CD14-positive monocyte (primary cell): ENCODE results near the gene UTRN. TPM values are rescaled to one million over a fixed set of nuclear protein-coding genes. Genes with fewer than 3 reads are reported as not detected.

ENCODE experiments used
- DNase-seq, 3 donors: peaks; one replicate each; pipeline ENCODE4 v3.0.0-alpha.2; 2011 to 2022
- H2AFZ ChIP-seq: 2 replicates; pipeline ENCODE4 v1.6.0; 2012; ENCODE audit warnings: mild to moderate bottlenecking, low read depth, low read length, inconsistent platforms; ENCODE audit not compliant: insufficient read depth, poor library complexity, severe bottlenecking
- H3K27ac ChIP-seq, 2 donors: 1 replicate in 1 of 2; 2 replicates in 1 of 2; pipeline ENCODE4 v1.5.1; 2012 to 2013; ENCODE audit warnings: low read length in 2 of 2, control low read depth in 1 of 2, inconsistent platforms in 1 of 2, low read depth in 1 of 2, mild to moderate bottlenecking in 1 of 2
- H3K27me3 ChIP-seq, 2 donors: one replicate each; pipeline versions ENCODE4 v1.6.0 to v1.6.1; 2011 to 2013; ENCODE audit warnings: low read length in 2 of 2; ENCODE audit not compliant: control insufficient read depth in 2 of 2, insufficient read depth in 2 of 2
- H3K36me3 ChIP-seq, 2 donors: replicated peaks in 1 of 2; 1 replicate in 1 of 2; 2 replicates in 1 of 2; pipeline versions ENCODE4 v1.5.1 to v1.6.1; 2012 to 2013; ENCODE audit warnings: low read length in 2 of 2, control low read depth in 1 of 2, inconsistent platforms in 1 of 2, mild to moderate bottlenecking in 1 of 2; ENCODE audit not compliant: insufficient read depth in 2 of 2, control insufficient read depth in 1 of 2
- H3K4me1 ChIP-seq, 2 donors: 1 replicate in 1 of 2; 2 replicates in 1 of 2; pipeline versions ENCODE4 v1.5.1 to v1.6.1; 2012 to 2013; ENCODE audit warnings: low read length in 2 of 2, control low read depth in 1 of 2, inconsistent platforms in 1 of 2, mild to moderate bottlenecking in 1 of 2, moderate library complexity in 1 of 2; ENCODE audit not compliant: insufficient read depth in 2 of 2, control insufficient read depth in 1 of 2
- H3K4me2 ChIP-seq: replicated peaks from 2 replicates; pipeline ENCODE3; 2012; ENCODE audit warnings: low read length, moderate library complexity, mild to moderate bottlenecking; ENCODE audit not compliant: poor library complexity, severe bottlenecking; ENCODE audit errors: extremely low read depth
- H3K4me3 ChIP-seq, 3 experiments: fragments of 200-600 bp in 1 of 3; sonication (generic) in 1 of 3; replicated peaks in 1 of 3; 1 replicate in 2 of 3; 2 replicates in 1 of 3; pipeline ENCODE4 v1.5.1; 2011 to 2013; ENCODE audit warnings: low read length in 3 of 3, mild to moderate bottlenecking in 3 of 3, control low read depth in 2 of 3, low read depth in 2 of 3, inconsistent platforms in 1 of 3, moderate library complexity in 1 of 3
- H3K79me2 ChIP-seq: 2 replicates; pipeline ENCODE4 v1.6.0; 2012; ENCODE audit warnings: mild to moderate bottlenecking, control low read depth, inconsistent platforms, low read length, moderate library complexity; ENCODE audit not compliant: insufficient read depth
- H3K9ac ChIP-seq: 2 replicates; pipeline ENCODE4 v1.6.0; 2017; ENCODE audit warnings: low read length, mild to moderate bottlenecking; ENCODE audit not compliant: insufficient read depth, poor library complexity, severe bottlenecking
- H3K9me3 ChIP-seq, 2 donors: replicated peaks in 1 of 2; 1 replicate in 1 of 2; 2 replicates in 1 of 2; pipeline versions ENCODE4 v1.5.1 to v1.6.1; 2012 to 2013; ENCODE audit warnings: low read length in 2 of 2, control low read depth in 1 of 2; ENCODE audit not compliant: control insufficient read depth in 1 of 2, insufficient read depth in 1 of 2
- H4K20me1 ChIP-seq: 2 replicates; pipeline ENCODE4 v1.6.0; 2012; ENCODE audit warnings: mild to moderate bottlenecking, low read length, control low read depth, moderate library complexity; ENCODE audit not compliant: insufficient read depth
- H3K27ac Mint-ChIP-seq, 7 donors: one replicate each; pipeline ENCODE4 v1.8.0; 2020; ENCODE audit warnings: mild to moderate bottlenecking in 7 of 7, mixed read lengths in 7 of 7, moderate library complexity in 6 of 7, inconsistent platforms in 2 of 7
- H3K27me3 Mint-ChIP-seq, 3 donors: one replicate each; pipeline ENCODE4 v1.8.0; 2021 to 2022; ENCODE audit warnings: low read depth in 3 of 3, mild to moderate bottlenecking in 3 of 3, mixed read lengths in 3 of 3, moderate library complexity in 3 of 3, inconsistent platforms in 1 of 3
- H3K36me3 Mint-ChIP-seq, 2 donors: one replicate each; pipeline ENCODE4 v1.8.0; 2020; ENCODE audit warnings: mixed read lengths in 2 of 2, inconsistent platforms in 1 of 2, mild to moderate bottlenecking in 1 of 2
- H3K4me1 Mint-ChIP-seq: one replicate; pipeline ENCODE4 v1.8.0; 2020; ENCODE audit warnings: mild to moderate bottlenecking, mixed read lengths
- H3K4me3 Mint-ChIP-seq, 2 donors: one replicate each; pipeline ENCODE4 v1.8.0; 2020; ENCODE audit warnings: mild to moderate bottlenecking in 2 of 2, mixed read lengths in 2 of 2, moderate library complexity in 1 of 2
- H3K9me3 Mint-ChIP-seq, 7 donors: one replicate each; pipeline ENCODE4 v1.8.0; 2020 to 2022; ENCODE audit warnings: mixed read lengths in 7 of 7, mild to moderate bottlenecking in 6 of 7, moderate library complexity in 6 of 7, inconsistent platforms in 2 of 7
- CTCF ChIP-seq: fragments of 200-600 bp; IDR thresholded peaks from one replicate; pipeline ENCODE4 v1.8.0; 2022; ENCODE audit warnings: antibody characterized with exemption, mild to moderate bottlenecking
- WGBS: methylation state at CpG from one replicate; pipeline ENCODE4 v1.1.5; 2013; ENCODE audit warnings: missing lambda C conversion rate; ENCODE audit not compliant: insufficient coverage; 5-methylcytosine and 5-hydroxymethylcytosine counted together
- intact Hi-C, 2 donors: fragments of 100-400 bp; cut with micrococcal nuclease; formaldehyde crosslinking; loops; one replicate each; pipeline versions ENCODE4 v1.15.0 to v1.15.1; 2023
- polyA plus RNA-seq, 3 donors: library from polyadenylated mRNA; depleted of rRNA in 1 of 3; unstranded in 2 of 3; stranded (reverse) in 1 of 3; fragments of 300-500 nt in 2 of 3; fragments of >200 nt in 1 of 3; fragmentation: Illumina TruSeq in 2 of 3; gene quantifications; 1 replicate in 2 of 3; 2 replicates in 1 of 3; pipeline ENCODE4 v1.2.3, GENCODE V29; 2012 to 2021

Gene UTRN
- polyA plus RNA-seq, 3 donors = 21.8 to 106 (median 66.1) TPM

- Histone ChIP-seq H3K27me3 (no peaks in the 10 kb centered on the region), H3K36me3 (peaks cover 13 to 51% of the 10 kb centered on the region in 2 donors), H3K9me3 (no peaks in the 10 kb centered on the region), H3K9ac (no peak overlapping the region), H2AFZ (no peak overlapping the region), H3K4me3 (no peak overlapping the region), H3K79me2 (peaks cover 97% of the 10 kb centered on the region), H3K27ac (no peak overlapping the region), H3K4me1 (peaks cover 0 to 21% of the 10 kb centered on the region in 2 donors), H3K4me2 (no peak overlapping the region), H4K20me1 (peaks cover 98% of the 10 kb centered on the region)
- peaks cover 28% of the 10 kb centered on the region for H3K4me1 Mint-ChIP-seq
- H3K4me3 Mint-ChIP-seq = no peak overlapping the region
- H3K9me3 Mint-ChIP-seq = peaks cover 0 to 3% (median 0%) of the 10 kb centered on the region in 7 donors
- no peak overlapping the region for H3K27ac Mint-ChIP-seq
- TF ChIP-seq CTCF = no peak
- H3K36me3 Mint-ChIP-seq = peaks cover 57 to 64% of the 10 kb centered on the region in 2 donors
- intact Hi-C loops = no loop called here
- no peaks in the 10 kb centered on the region for H3K27me3 Mint-ChIP-seq
- no peak for DNase-seq
Measured at GRCh38 chr6:144294016-144294415, 8.9 kb downstream of the UTRN start.

GRCh38 chr6:144295211-144295610 lies 10.1 kb downstream of the UTRN start:
- Histone ChIP-seq H3K27ac (no peak overlapping the region), H3K27me3 (no peaks in the 10 kb centered on the region), H3K36me3 (peaks cover 13 to 57% of the 10 kb centered on the region in 2 donors), H3K79me2 (peaks cover 97% of the 10 kb centered on the region), H3K9me3 (no peaks in the 10 kb centered on the region), H3K9ac (no peak overlapping the region), H3K4me1 (peaks cover 0 to 21% of the 10 kb centered on the region in 2 donors), H3K4me3 (no peak overlapping the region), H3K4me2 (no peak overlapping the region), H4K20me1 (peaks cover 98% of the 10 kb centered on the region), H2AFZ (no peak overlapping the region)
- H3K4me3 Mint-ChIP-seq = no peak overlapping the region
- H3K36me3 Mint-ChIP-seq = peaks cover 53 to 58% of the 10 kb centered on the region in 2 donors
- no peaks in the 10 kb centered on the region for H3K27me3 Mint-ChIP-seq
- peaks cover 28% of the 10 kb centered on the region for H3K4me1 Mint-ChIP-seq
- intact Hi-C loops = no loop called here
- DNase-seq = no peak
- no CpG with 5 or more reads among the region's 2 CpGs for WGBS
- peaks cover 0 to 3% (median 0%) of the 10 kb centered on the region in 7 donors for H3K9me3 Mint-ChIP-seq
- TF ChIP-seq CTCF = no peak
- peak overlapping the region in 1 of 7 donors; percentile 32 for H3K27ac Mint-ChIP-seq
